ENCODE results near the gene CRYGN.

CRYGN gene

DNA sequence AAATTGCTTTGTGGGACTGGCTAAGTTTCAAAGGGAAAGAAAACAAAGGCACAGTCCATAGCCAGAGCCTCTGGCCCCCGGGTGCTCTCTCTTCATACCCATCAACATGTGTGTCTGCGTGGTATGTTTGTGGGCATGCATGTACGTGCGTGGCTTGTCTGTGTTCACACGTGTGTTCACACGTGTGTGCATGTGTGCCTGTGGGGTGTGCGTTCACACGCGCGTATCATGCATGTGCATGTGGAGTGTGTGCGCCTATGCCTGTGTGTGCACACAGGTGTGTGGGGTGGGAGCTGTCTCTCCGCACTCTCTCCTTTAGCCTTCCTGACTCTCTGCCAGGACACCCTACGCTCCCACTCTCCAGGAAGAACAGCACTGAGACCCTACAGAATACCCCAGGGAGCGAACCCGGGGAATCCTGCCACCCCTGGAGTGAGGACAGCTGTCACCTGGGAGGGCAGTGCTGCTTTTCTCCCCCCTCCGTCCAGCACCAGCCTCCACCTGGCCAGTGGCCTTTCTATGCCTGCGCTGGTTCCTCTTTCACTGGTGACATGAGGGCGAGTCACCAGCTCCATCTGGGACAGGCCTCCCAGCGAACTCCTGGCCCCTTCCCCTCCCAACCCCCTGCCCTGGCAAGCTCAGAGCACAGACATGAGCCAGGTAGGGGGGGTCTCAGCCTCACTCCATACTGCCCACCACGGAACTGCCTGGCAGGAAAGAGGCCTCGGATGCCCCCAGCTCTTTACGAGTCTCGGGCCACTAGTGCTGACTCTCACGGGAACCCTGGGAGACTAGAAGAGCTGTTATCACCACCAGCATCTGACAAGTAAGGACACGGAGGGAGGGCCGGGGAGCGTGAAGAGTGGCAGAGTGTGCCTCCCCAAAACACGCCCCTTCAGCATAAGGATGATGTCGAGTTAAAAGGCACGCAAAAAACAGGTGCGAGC is 46.6 kb downstream of the CRYGN start:
- in situ Hi-C loops (cut with MboI; ENCODE audit: low sequenced_read_pairs), result no loop called here

DNA sequence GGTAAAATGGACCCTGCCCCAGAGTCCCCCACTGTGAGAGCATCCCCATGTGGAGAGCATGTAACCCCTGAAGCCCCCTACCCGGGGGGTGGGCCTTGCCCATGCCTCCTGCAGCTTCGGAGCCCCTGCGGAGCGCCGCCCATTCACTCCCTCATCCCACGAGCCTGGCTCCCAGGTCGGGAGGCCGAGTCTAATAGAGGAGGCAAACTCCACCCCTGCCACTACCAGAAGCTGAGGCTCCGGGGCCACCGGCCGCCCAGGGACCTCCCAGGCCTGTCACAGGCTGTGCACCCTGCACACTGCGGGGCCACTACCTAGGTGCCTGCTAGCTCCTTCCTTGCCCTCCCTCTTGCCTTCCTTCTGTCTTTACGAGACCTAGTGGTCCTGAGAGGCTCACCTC is 47.5 kb downstream of the CRYGN start:
- in situ Hi-C loops (cut with MboI; ENCODE audit: low sequenced_read_pairs), result no loop called here

DNA sequence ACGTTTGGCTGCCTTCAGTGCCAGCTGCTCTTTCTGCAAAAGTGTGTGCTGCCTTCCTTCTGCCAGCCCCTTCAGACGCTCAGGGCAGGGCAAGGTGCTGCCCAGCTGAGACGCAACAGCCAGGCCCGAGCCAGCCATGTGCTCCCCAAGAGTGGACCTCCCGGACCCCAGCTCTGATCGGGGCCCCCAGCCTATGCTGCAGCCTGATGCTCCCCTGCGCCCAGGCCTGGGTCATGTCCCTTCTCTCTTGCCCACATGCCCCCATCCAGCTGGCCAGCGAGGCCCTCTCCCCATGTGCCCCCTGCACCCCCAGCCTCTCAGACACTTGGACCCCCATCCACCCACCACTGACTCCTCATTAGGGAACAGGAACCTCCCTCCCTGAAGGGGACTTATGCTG is 47.9 kb downstream of the CRYGN start:
- in situ Hi-C loops (cut with MboI; ENCODE audit: low sequenced_read_pairs), result no loop called here

DNA sequence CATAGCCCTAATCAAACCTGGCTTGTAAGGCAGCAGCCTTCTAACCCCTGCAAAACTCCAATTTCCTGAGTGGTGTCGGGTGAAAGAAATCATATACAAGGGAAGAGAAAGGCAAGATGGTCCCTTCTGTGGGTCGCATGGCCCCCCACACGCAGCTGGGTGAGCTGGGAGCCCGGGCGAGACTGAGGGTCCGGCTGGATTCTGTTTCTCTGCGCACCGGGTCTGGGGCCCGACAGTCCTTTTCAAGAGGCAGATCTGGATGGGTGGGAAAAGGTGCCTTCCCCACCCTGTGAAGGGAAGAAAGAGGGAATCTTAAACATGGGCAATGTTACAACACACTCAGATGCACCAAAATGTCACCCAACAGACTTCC is 48.6 kb downstream of the CRYGN start:
- in situ Hi-C loops (cut with MboI; ENCODE audit: low sequenced_read_pairs), result no loop called here

DNA sequence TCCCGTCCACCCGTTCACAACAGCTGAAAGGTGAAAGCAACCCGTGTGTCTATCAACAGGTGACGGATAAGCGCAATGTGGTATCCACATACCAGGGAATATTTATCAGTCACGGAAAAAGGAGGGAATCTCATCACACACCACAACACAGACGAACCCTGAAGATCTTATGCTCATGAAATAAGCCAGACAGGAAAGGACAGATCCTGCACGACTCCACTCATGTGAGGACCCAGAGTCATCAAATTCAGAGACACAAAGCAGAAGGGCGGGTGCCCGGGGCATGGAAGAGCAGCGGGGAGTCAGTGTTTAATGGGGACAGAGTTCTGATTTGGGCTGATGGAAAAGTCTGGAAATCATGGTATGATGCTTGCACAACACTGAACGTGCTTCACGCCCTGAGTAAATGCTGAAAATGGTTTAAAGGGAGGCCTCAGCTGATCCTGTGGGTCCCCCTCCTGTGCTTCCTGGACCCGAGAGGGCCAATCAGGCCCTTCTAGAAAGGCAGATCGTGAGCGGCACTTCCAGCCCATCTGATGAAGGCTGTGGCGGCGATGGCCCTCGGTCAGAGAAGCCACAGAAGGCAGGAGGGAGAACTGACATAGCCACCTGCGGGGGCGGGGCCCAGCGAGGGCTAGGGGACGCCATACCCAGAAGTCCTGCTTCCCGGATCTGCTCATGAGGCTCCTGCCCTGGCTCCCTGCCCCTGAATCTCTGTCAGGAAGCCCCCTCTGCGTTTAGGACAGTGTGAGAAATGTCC is 49.2 kb downstream of the CRYGN start:
- in situ Hi-C loops (cut with MboI; ENCODE audit: low sequenced_read_pairs), result no loop called here

DNA sequence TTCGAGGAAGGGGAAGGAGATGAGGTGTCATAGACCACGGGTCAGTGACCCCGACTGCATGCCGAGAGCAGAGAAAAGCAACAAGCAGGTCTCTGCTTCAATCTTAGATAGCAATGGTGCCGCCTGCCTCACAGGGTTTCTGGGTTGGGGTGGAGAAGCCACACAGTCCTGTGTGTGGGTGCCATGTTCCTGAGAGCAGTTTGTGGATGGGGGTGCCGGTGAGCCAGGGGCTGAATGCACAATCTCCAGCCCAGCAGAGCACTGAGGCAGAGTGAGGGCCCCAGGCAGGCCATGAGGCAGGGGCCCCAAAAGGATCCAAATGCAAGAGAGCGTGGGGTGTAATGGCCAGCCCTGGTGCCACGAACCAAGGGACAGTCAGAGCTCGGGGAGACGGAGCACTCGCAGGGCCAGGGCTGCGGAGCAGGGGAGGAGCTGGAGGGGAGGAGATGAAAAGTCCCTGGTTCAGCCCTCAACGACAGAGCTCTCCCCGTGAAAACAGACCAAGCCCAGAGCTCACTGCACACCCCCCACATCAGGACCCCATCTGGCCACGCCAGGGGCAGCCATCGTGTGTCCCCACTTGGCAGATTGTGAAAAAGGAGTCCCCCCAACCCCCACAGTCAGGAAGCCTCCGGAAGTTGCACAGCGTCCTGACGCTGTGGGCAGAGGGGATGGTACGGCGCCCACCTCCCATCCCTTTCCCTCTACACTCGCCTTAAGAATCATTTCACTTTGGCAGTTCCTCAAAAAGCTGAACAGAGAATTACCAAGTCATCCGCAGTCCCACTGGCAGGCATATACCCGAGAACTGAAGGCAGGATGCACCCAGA is 50.0 kb downstream of the CRYGN start:
- in situ Hi-C loops (cut with MboI; ENCODE audit: low sequenced_read_pairs), result no loop called here

DNA sequence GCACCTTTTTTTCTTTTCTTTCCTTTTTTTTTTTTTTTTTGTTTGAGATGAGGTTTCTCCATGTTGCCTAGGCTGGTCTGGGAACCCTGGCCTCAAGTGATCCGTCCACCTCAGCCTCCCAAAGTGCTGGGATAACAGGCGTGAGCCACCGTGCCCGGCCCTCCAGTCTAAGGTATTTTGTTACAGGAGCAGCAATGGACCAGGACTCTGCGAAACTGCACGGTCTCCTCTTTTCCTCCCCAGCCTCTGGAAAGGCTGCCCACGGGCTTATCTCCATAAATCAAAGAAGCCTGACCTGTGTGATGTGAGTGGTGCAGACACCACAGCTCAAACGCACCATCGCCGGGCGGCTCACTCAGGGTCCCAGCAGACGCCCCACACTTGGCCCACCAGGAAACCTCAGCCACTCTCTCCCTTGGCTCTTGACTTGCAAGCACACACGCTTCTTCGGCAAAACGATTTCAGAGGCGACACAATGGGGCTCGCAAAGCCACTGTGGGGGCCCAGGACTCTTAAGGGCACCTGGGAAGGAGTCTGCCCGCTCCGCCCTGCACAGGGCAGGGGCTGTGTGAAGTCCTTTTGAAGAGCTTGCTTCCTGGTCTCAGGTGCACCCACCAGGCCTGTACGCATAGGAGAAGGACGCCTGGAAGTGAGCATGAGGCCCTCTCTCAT is 50.7 kb downstream of the CRYGN start:
- in situ Hi-C loops (cut with MboI; ENCODE audit: low sequenced_read_pairs), result no loop called here

DNA sequence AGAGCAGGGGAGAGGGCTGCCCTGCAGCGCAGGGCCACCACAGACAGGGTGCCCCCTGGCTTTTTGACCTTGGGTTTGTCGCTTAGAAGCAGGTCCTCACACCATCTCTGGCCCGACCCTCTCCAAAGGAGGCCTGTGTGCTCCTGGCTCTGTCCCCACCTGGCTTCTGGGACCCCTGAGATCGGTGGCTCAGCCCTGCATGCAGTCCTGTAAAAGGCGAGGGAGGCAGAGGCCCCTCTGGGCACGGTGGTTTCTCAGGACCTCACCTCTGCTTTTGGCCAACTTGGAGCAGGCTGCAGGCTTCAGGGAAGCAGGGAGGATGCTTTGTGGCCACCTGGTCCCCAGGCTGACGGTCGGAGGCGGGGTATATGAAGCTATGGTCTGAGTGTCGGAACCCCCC is 51.5 kb downstream of the CRYGN start:
- in situ Hi-C loops (cut with MboI; ENCODE audit: low sequenced_read_pairs), result no loop called here

DNA sequence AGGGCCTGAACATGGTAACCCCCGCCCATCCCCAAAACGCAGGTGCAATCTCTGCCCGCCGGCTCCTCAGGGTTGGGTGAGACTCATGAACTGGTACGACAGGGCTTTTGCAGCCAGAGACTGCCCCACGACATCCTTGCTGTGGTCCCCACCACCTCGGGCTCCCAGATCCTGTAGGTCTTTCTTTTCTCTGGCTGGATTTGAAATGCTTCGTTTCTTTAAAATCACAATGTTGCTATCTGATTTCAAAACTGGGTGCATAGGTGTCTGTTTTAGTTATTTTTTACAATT is 52.0 kb downstream of the CRYGN start:
- in situ Hi-C loops (cut with MboI; ENCODE audit: low sequenced_read_pairs), result no loop called here

DNA sequence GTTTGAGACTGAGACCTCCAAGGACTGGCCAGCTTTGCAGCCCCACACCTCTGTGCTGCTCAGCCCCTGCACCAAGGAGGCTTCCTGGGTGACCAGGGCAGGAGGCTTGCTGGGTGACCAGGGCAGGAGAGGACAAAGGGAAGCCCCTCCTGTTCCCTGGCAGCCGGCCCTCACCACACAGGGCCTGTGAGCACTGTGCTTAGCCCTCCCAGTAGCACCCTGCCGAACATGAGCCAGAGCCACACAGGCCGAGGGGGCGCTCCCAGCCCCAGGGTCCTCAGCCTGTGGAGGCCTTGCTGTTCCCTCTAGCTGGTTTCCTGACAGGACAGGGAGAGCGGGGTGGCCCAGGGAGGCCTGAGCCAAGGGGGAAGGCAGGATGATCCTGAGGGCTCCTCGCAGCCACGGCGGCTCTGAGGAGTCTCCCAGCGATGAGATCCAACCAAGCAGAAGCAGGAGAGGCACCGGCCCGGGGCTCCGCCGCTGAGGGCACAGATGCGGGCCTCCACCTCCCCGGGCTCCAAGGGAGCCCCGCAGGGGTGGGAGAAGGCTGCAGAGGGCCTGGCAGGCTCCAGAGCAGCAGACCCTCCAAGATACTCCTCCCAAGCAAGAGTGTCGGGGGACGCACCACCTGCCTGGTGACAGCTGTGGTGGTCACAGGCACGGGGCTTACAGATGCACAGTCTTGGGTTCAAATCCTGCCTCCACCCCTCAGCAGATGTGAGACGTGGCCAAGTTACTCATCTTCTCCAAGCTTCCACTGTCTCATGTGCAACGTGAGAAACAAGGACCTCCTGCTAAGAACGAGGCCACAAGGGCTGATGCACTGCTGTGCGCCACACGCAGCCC is 52.6 kb downstream of the CRYGN start:
- in situ Hi-C loops (cut with MboI; ENCODE audit: low sequenced_read_pairs), result no loop called here

DNA sequence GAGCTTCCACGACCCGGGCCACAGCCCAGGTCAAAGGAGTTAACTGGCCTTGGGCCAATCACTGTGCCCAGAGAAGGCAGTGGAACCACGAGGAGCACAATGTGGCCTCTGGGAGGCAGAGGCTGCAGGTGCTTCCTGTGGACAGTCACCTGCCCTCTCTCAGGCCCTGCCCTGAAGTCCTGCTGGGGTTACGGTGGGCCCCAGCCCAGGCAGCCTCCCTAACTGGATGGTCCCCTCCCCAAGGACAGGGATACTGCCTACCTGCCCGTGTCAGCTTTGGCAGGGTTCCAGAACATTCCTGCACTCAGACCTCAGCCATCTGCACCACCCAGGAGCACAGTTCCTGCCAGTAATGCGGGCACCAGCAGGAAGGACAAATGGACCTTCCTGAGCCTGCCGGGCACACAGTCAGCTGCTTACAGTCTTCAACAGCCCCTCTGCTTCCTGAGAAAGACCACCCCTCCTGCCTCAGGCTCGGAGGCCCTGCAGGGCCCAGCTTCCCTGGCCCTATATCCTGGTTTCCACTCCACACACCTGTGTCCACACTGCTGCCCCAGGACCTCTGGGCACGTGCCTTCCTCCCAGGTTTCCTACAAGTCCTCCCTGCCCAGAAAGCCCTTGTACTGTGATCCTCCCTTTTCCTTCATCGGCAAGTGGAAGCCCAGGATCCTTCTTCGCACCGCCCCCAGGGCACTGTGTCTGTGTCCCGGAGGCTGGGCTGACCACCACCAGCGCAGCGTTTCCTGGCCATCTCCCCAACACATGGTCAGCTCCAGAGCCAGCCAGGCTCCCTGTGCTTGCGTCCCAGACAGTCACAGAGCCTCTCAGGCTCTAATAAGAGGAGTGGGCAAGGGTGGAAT is 53.4 kb downstream of the CRYGN start:
- in situ Hi-C loops (cut with MboI; ENCODE audit: low sequenced_read_pairs), result no loop called here

DNA sequence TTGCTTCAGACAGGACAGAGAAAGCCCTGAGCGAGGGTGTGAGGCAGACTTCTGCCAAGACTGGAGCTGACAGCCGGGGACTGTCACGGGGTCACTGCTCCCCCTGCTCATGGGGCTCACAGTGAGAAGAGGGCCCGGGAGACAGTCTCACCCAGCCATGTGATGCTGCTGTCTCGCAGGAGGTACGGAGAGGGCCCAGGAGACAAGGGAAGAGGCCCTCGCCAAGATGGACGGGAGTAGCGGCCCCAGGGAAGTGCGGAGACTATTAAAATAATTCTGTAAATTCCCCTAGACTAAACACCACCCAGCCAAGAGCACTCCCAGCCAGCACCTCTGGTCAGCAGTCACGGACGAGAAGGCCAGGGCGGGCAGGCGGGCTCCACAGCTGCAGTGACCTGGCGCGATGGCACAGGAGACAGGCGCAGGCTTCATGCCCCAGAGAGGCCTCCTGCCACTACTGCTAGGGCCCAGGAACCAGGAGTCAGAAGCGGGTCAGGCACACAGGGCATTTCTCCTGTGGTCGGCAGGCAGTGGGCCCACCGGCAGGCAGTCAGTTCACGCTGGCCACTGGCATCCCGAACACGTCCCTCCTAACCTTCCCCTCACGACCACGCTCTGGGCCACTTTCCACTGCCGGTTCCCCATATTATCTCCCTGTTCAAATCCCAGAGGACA is 54.2 kb downstream of the CRYGN start:
- in situ Hi-C loops (cut with MboI; ENCODE audit: low sequenced_read_pairs), result no loop called here

DNA sequence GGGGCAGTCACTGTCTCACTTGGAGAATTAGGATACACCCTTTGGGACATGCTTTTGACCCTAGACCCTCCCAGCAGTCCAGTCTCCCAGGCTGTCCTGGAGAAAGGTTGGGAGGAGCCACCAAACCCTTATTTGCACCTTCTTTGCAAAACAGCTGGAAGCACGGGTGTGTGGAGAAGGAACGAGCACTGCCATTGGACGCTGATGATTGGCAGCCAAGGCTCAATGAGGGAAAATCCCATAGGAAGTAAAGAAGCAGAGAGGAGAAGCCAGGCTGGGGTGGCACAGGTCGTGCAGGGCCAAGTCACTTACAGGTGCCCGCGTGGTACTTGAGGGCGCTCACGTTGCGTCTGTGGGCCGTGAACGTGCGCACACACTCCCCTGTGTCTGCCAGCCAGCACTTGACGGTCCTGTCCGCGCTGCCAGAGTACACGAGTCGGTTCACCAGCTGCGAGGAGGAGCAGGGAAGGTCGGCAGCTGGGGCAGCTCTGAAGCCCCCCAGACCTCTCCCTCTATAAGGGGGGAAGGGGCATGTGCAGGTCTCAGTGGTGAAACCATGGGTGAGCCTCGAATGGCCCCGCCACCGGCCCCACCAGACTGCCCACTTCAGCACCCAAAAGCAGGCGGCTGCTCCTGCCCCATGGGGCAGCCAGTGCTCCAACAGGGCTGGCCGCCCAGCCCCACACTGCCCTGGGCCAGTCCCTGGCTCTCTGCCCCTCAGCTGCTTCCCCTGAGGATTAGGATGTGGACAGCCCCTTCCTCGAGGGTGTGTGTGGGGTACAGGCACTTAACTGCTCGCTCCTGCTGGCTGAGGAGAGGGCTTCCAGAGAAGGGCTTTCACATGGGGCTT is 54.9 kb downstream of the CRYGN start:
- in situ Hi-C loops (cut with MboI; ENCODE audit: low sequenced_read_pairs), result no loop called here

DNA sequence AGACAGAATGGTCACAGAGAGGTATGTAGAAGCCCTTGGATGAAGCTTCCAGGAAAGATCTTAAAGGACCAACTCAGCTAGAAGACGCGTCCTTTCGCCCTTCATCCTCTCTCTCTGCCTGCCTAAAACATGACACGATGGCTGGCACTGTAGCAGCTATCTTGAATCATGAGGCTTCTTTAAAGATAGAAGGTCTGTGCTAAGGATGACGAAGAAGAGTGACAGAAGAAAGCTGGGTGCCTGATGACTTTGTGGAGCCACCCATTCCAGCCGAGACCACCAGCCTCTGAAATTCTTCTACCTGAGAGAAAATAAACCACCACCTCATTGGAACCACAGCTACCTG is 55.6 kb downstream of the CRYGN start:
- in situ Hi-C loops (cut with MboI; ENCODE audit: low sequenced_read_pairs), result no loop called here

DNA sequence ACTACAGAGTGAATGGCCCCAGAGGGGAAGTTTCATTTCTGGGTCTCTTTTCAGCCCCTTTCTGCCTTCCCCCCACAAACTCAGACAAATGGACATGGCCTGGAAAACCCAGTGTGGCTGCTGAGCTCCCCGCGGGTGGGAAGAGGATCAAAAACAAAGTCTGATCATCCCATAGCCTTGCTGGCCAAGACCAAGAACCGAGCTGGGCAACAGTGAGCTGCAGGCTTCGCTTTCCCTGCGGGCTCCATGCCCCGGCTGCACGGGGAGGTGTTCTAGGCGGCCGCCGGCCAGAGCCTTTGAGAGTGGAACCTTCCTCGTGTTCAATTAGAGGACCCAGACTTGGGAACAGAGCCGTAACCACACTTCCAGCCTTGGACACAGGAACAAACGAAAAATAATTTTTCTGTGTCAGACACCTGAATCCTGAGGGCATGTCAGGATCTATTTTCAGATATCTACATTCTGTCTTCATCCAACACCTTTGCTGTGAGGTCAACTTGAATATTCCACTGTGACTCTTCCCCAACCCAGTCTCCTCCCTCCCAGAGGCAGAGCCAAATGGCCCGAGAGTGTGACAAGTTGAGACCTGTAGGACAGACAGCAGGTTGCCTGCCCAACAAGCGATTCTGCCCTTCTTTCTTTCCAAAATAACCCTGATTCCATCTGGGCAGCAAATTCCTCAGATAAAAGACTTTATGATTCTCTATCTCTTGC is 56.1 kb downstream of the CRYGN start:
- in situ Hi-C loops (cut with MboI; ENCODE audit: low sequenced_read_pairs), result no loop called here

DNA sequence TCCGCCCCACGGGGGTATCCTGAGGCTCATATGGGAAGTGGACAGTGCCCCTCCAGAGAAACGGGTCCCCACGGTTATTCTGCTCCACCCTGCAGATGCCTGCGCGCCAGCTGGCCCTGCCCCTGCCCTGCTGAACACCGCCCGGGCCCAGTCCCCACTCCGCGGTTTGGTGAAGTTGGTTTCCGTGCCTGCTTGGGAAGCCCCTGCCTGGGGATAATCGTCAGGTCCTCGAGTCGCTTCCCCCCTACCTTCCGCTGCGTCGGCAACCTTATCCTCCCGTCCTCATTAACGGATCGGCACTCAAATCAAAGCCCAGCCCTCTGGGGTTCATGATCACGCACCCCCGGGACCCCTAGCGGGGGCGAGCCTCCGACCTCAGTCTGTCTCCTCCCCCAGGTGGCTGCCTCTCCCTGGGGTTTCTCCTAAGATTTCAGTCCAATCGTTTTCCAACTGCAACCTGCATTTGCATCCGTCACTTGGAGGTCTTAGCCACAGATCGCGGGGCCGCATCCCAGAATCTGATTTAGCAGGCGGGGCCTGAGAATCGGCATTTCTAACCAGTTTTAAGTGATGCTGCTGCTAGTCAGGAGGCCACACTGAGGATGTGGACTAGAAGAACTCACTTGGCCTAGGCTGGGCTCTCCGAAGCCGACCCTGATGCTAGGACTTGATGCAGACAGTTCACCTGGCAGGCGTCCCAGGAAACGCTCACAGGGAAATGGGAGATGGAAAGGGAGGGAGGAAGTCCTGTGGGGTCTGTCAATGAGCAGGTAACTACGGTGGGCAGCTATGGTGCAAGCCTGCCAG is 57.7 kb downstream of the CRYGN start:
- in situ Hi-C loops (cut with MboI; ENCODE audit: low sequenced_read_pairs), result no loop called here
